GM12878 (cell line): Measurements from ENCODE around the gene GJA9. TPM values are rescaled to one million over a fixed set of nuclear protein-coding genes. Genes with fewer than 3 reads are reported as not detected.

Source experiments
- ATAC-seq: fragments of 200-7000 bp; cut with Tn5 transposase; 3 replicates; pipeline ENCODE4 v1.9.1; 2020; ENCODE audit warnings: mild to moderate bottlenecking, moderate library complexity
- BruUV-seq: library from RNA; stranded (reverse); fragments of 400-500 nt; replicated peaks from 2 replicates; lab custom pipeline; 2021; lab: Mats Ljungman, UMichigan
- CTCF ChIA-PET: fragments of 300-600 bp; sonication (Branson Sonifier 250); formaldehyde crosslinking; extraction: SDS; loops from one replicate; lab custom pipeline; 2021; ENCODE audit warnings: inconsistent platforms; lab: Yijun Ruan, JAX
- POLR2A ChIA-PET: fragments of 350-600 bp; formaldehyde crosslinking; extraction: SDS; loops from one replicate; lab custom pipeline; 2021; ENCODE audit warnings: inconsistent platforms; lab: Charles Lee
- RAD21 ChIA-PET: fragments of 300-600 bp; sonication (Branson Sonifier 250); formaldehyde crosslinking; loops from one replicate; lab custom pipeline; 2023; ENCODE audit warnings: antibody characterized with exemption; ENCODE audit not compliant: unreplicated experiment; lab: Charles Lee
- SMC1A ChIA-PET: fragments of 300-600 bp; sonication (Branson Sonifier 250); formaldehyde crosslinking; loops from one replicate; lab custom pipeline; 2023; ENCODE audit not compliant: unreplicated experiment, uncharacterized antibody; lab: Charles Lee
- DNase-seq: peaks from one replicate; pipeline ENCODE4 v3.0.0-alpha.2; 2011; ENCODE audit warnings: low read depth, low spot score
- FAIRE-seq: peaks from 3 replicates; lab custom pipeline; 2011; peaks lifted over from hg19 to GRCh38; lab: Jason Lieb, UNC
- H2AFZ ChIP-seq: 2 replicates; pipeline ENCODE4 v1.6.0; 2011; ENCODE audit warnings: low read depth, low read length, control low read depth; ENCODE audit not compliant: control insufficient read depth
- H3K27ac ChIP-seq: 2 replicates; pipeline ENCODE4 v1.5.1; 2011; ENCODE audit warnings: control low read depth; ENCODE audit not compliant: control insufficient read depth, insufficient read depth
- H3K27me3 ChIP-seq, 2 experiments: replicated peaks in 1 of 2; 2 replicates each; pipeline versions ENCODE4 v1.6.0 to v1.6.1; 2011; ENCODE audit warnings: low read length in 1 of 2; ENCODE audit not compliant: control insufficient read depth in 2 of 2, insufficient read depth in 2 of 2
- H3K36me3 ChIP-seq, 2 experiments: 2 replicates each; pipeline ENCODE4 v1.5.1; 2011; ENCODE audit warnings: low read length in 1 of 2; ENCODE audit not compliant: control insufficient read depth in 2 of 2, insufficient read depth in 2 of 2
- H3K4me1 ChIP-seq: 2 replicates; pipeline ENCODE4 v1.6.1; 2011; ENCODE audit warnings: mild to moderate bottlenecking, low read length, moderate library complexity, mixed read lengths; ENCODE audit not compliant: control insufficient read depth, insufficient read depth
- H3K4me2 ChIP-seq: 2 replicates; pipeline ENCODE4 v1.6.0; 2011; ENCODE audit warnings: control low read depth; ENCODE audit not compliant: control insufficient read depth, insufficient read depth
- H3K4me3 ChIP-seq: fragments of 200-600 bp; sonication (generic); 2 replicates; pipeline ENCODE4 v1.5.1; 2016
- H3K79me2 ChIP-seq: 2 replicates; pipeline ENCODE4 v1.6.0; 2011; ENCODE audit warnings: low read length; ENCODE audit not compliant: control insufficient read depth, insufficient read depth
- H3K9ac ChIP-seq: 2 replicates; pipeline ENCODE4 v1.8.0; 2011; ENCODE audit warnings: low read length, control low read depth, mixed read lengths; ENCODE audit not compliant: control insufficient read depth, insufficient read depth
- H3K9me3 ChIP-seq: replicated peaks from 3 replicates; pipeline ENCODE4 v1.5.1; 2011; ENCODE audit warnings: mild to moderate bottlenecking, low read length; ENCODE audit not compliant: control insufficient read depth, insufficient read depth
- H4K20me1 ChIP-seq: 2 replicates; pipeline ENCODE4 v1.6.0; 2011; ENCODE audit not compliant: control insufficient read depth, insufficient read depth
- CHD2 ChIP-seq: IDR thresholded peaks from 2 replicates; pipeline ENCODE4 v1.6.1; 2011; ENCODE audit warnings: low read depth, low read length, improper control_type of control experiment, borderline replicate concordance
- CREB1 ChIP-seq: IDR thresholded peaks from 2 replicates; pipeline ENCODE4 v1.6.1; 2012; ENCODE audit warnings: low read depth, mild to moderate bottlenecking, inconsistent platforms
- EED ChIP-seq: sonication (generic); IDR thresholded peaks from 2 replicates; pipeline ENCODE4 v1.6.1; 2016; ENCODE audit warnings: antibody characterized with exemption, low read depth
- GABPA ChIP-seq: IDR thresholded peaks from 2 replicates; pipeline ENCODE4 v1.6.1; 2014; ENCODE audit warnings: antibody characterized with exemption, low read depth, mild to moderate bottlenecking, inconsistent platforms
- MTA2 ChIP-seq: fragments of 450-650 bp; IDR thresholded peaks from 2 replicates; pipeline ENCODE4 v1.6.1; 2016; ENCODE audit warnings: low read depth, mild to moderate bottlenecking, moderate library complexity
- MYC ChIP-seq: IDR thresholded peaks from 2 replicates; pipeline ENCODE4 v1.6.1; 2011; ENCODE audit warnings: mild to moderate bottlenecking, low read length, moderate library complexity, inconsistent platforms; ENCODE audit not compliant: insufficient read depth, insufficient replicate concordance, insufficient read length, severe bottlenecking
- NR2C2 ChIP-seq: IDR thresholded peaks from 2 replicates; pipeline ENCODE4 v1.6.1; 2011; ENCODE audit warnings: borderline replicate concordance, low read depth; ENCODE audit not compliant: control insufficient read depth, insufficient read length
- NR2F1 ChIP-seq: fragments of 450-650 bp; conservative IDR thresholded peaks from 2 replicates; pipeline ENCODE4 v1.6.1; 2017; ENCODE audit warnings: mild to moderate bottlenecking
- RBBP5 ChIP-seq: fragments of 200-600 bp; sonication (generic); conservative IDR thresholded peaks from 2 replicates; pipeline ENCODE4 v1.6.1; 2016
- RFX5 ChIP-seq: IDR thresholded peaks from 2 replicates; pipeline ENCODE4 v1.6.1; 2011; ENCODE audit warnings: low read depth, low read length, improper control_type of control experiment
- SP1 ChIP-seq: IDR thresholded peaks from one replicate; pipeline ENCODE4 v1.6.1; 2011; ENCODE audit warnings: low read depth, low read length
- SPI1 ChIP-seq: IDR thresholded peaks from 2 replicates; pipeline ENCODE4 v1.6.1; 2011; ENCODE audit warnings: low read depth, mild to moderate bottlenecking, low read length, moderate library complexity, borderline replicate concordance; ENCODE audit not compliant: insufficient read depth
- SRF ChIP-seq, 2 experiments: IDR thresholded peaks; 2 replicates each; pipeline ENCODE4 v1.6.1; 2011; ENCODE audit warnings: low read depth in 2 of 2, low read length in 2 of 2, mild to moderate bottlenecking in 1 of 2, moderate library complexity in 1 of 2
- WGBS: methylation state at CpG from one replicate; pipeline ENCODE4 v1.1.6; 2016; ENCODE audit warnings: low lambda C conversion rate; ENCODE audit not compliant: insufficient replicate concordance, insufficient coverage; ENCODE audit errors: missing lambda C conversion rate; 5-methylcytosine and 5-hydroxymethylcytosine counted together
- in situ Hi-C: fragments of 300-500 bp; cut with MboI; formaldehyde crosslinking; loops from 9 replicates; pipeline ENCODE4 v1.14.3; 2018; ENCODE audit warnings: mixed read lengths
- intact Hi-C: fragments of 100-400 bp; cut with micrococcal nuclease; formaldehyde crosslinking; loops from one replicate; pipeline ENCODE4 v1.14.2; 2022; ENCODE audit not compliant: unreplicated experiment
- polyA plus RNA-seq, 11 experiments: library from polyadenylated mRNA; depleted of rRNA in 4 of 11; unstranded in 6 of 11; stranded (reverse) in 5 of 11; fragments of >200 nt; fragmentation: Nextera tagmentation in 4 of 11; fragmentation: Illumina TruSeq in 1 of 11; extraction: Ambion mirVana in 4 of 11; extraction: Trizol in 1 of 11; gene quantifications; 1 replicate in 1 of 11; 2 replicates in 10 of 11; pipeline versions ENCODE4 v1.2.1 to v1.2.3, GENCODE V29; 2011 to 2016; ENCODE audit warnings: inconsistent platforms in 2 of 11, missing spikeins in 2 of 11, low read depth in 1 of 11
- total RNA-seq, 4 experiments: library from RNA; depleted of rRNA in 3 of 4; stranded (reverse); fragments of >200 nt in 3 of 4; fragmentation: Illumina TruSeq in 1 of 4; extraction: Trizol in 1 of 4; gene quantifications; 2 replicates each; pipeline versions ENCODE4 v1.2.1 to v1.2.3, GENCODE V29; 2013 to 2021
- TF ChIP-seq, protein P1 (sequence below), 3 experiments: IDR thresholded peaks in 2 of 3; conservative IDR thresholded peaks in 1 of 3; 2 replicates each; pipeline ENCODE4 v1.5.1; 2011; ENCODE audit warnings: low read depth in 3 of 3, low read length in 3 of 3, mild to moderate bottlenecking in 3 of 3, control low read depth in 2 of 3, moderate library complexity in 2 of 3, inconsistent platforms in 1 of 3, mixed read lengths in 1 of 3; ENCODE audit not compliant: control insufficient read depth in 2 of 3, insufficient read depth in 1 of 3; ENCODE audit errors: extremely low read depth in 1 of 3
- TF ChIP-seq, protein P2 (sequence below): fragments of 450-650 bp; IDR thresholded peaks from 2 replicates; pipeline ENCODE4 v1.6.1; 2017; ENCODE audit warnings: low read depth, mild to moderate bottlenecking, moderate library complexity
- TF ChIP-seq, protein P3 (sequence below): IDR thresholded peaks from 2 replicates; pipeline ENCODE4 v1.6.1; 2011; ENCODE audit warnings: low read depth, mild to moderate bottlenecking, low read length, moderate library complexity, borderline replicate concordance; ENCODE audit errors: extremely low read depth

GJA9 gene
- total and polyA plus RNA-seq, 10 of the 15 experiments (the other 5 are each of a cell fraction or from before 2014, with no cell fraction given): 0.13 TPM; not detected in 9

DNA sequence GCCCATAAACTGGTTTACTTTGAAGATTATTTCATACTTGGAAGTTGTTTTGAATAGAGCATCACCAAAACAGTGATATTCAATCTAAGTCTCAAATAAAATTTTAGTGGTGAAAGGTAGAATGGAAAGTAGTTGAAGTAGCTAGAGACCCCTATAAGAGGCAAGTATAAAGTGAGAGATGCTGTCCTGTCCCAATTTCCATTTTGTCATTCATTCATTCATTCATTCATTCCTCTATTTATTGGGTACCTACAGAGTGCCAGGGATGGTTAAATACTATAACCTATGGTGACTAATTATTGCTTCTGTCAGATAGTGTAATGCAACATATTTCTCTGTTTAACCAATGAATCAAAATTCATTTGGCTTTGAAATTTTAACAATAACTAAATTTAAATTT, 54.5 kb downstream of the GJA9 start (continued):
- no peak for TF ChIP-seq NR2C2

DNA sequence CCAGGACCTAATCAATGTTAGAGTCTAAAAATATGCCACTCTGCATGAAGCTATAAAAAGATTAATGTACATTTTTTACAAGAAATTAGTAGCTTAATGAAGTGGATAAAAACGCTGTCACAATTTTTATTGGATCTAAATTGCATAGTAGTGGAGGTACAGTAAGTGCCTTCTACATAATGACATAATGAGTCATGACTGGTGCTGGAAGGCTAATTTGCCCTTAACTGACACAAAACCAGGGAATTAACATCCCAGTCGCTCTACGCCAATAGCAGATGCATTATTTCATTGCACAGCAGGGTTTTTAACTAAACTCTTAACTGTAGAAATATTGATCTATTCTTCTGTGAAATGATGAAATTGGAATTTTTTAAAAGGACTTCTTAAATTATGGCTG, 55.1 kb downstream of the GJA9 start:
- ChIA-PET SMC1A (interaction anchor here (0.6 to 1.7 kb wide), 3 partner anchors 200 to 754 kb away, joined by 3 to 6 read pairs (median 4); partner anchors contain the start of gene NDUFS5), CTCF (interaction anchor here (0.5 to 2.9 kb wide), 2 partner anchors 9 to 1084 kb away, joined by 4 to 14 read pairs; no protein-coding TSS in a partner anchor), RAD21 (interaction anchor here (0.6 kb wide), 1 partner anchor 231 kb away, joined by 3 read pairs; no protein-coding TSS in a partner anchor), POLR2A (no interaction called here)
- intact Hi-C loops: no loop called here
- DNase-seq: no peak
- H3K4me3 ChIP-seq: no peak overlapping the region
- H4K20me1 ChIP-seq: no peaks in the 10 kb centered on the region
- no peaks in the 10 kb centered on the region for H3K79me2 ChIP-seq
- 46% methylated on average over 3 of the region's 3 CpGs for WGBS
- H3K27ac ChIP-seq: no peak overlapping the region
- in situ Hi-C loops: loop anchor here (25.0 kb wide), 1 partner anchor 939 kb away; no protein-coding TSS in a partner anchor
- H3K36me3 ChIP-seq: no peaks in the 10 kb centered on the region
- BruUV-seq: no TSS peak
- H2AFZ ChIP-seq: no peak overlapping the region
- no peak for FAIRE-seq
- no peak for ATAC-seq
- H3K4me1 ChIP-seq: no peaks in the 10 kb centered on the region
- no peak overlapping the region for H3K4me2 ChIP-seq
- H3K9me3 ChIP-seq: no peaks in the 10 kb centered on the region
- TF ChIP-seq RBBP5 (no peak), CHD2 (no peak), MYC (no peak), NR2F1 (no peak), CREB1 (no peak), SRF (IDR thresholded peaks at IDR 0.05; ENCODE audit: low read depth in 2 of 2, low read length in 2 of 2) (no peak), RFX5 (no peak), EED (no peak), GABPA (no peak), MTA2 (no peak), SPI1 (no peak), SP1 (no peak)
- TF ChIP-seq, protein P1, sequence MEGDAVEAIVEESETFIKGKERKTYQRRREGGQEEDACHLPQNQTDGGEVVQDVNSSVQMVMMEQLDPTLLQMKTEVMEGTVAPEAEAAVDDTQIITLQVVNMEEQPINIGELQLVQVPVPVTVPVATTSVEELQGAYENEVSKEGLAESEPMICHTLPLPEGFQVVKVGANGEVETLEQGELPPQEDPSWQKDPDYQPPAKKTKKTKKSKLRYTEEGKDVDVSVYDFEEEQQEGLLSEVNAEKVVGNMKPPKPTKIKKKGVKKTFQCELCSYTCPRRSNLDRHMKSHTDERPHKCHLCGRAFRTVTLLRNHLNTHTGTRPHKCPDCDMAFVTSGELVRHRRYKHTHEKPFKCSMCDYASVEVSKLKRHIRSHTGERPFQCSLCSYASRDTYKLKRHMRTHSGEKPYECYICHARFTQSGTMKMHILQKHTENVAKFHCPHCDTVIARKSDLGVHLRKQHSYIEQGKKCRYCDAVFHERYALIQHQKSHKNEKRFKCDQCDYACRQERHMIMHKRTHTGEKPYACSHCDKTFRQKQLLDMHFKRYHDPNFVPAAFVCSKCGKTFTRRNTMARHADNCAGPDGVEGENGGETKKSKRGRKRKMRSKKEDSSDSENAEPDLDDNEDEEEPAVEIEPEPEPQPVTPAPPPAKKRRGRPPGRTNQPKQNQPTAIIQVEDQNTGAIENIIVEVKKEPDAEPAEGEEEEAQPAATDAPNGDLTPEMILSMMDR (IDR thresholded peaks at IDR 0.05 in 2 of 3, conservative IDR thresholded peaks at IDR 0.05 in 1 of 3; ENCODE audit: control insufficient read depth in 2 of 3, extremely low read depth in 1 of 3, insufficient read depth in 1 of 3, low read depth in 3 of 3, low read length in 3 of 3): no peak
- TF ChIP-seq, protein P2, sequence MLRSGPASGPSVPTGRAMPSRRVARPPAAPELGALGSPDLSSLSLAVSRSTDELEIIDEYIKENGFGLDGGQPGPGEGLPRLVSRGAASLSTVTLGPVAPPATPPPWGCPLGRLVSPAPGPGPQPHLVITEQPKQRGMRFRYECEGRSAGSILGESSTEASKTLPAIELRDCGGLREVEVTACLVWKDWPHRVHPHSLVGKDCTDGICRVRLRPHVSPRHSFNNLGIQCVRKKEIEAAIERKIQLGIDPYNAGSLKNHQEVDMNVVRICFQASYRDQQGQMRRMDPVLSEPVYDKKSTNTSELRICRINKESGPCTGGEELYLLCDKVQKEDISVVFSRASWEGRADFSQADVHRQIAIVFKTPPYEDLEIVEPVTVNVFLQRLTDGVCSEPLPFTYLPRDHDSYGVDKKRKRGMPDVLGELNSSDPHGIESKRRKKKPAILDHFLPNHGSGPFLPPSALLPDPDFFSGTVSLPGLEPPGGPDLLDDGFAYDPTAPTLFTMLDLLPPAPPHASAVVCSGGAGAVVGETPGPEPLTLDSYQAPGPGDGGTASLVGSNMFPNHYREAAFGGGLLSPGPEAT: no peak
- TF ChIP-seq, protein P3, sequence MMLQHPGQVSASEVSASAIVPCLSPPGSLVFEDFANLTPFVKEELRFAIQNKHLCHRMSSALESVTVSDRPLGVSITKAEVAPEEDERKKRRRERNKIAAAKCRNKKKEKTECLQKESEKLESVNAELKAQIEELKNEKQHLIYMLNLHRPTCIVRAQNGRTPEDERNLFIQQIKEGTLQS: no peak
- no peak overlapping the region for H3K9ac ChIP-seq
- H3K27me3 ChIP-seq: peaks cover 0 to 4% of the 10 kb centered on the region in 2 experiments; a peak in 1 of 4 replicates
